Esophagus muscularis mucosa (tissue), 4 donors: ENCODE data around the gene MAPK8. TPM values are rescaled to one million over a fixed set of nuclear protein-coding genes. Genes with fewer than 3 reads are reported as not detected.

Source experiments
- DNase-seq: peaks from one replicate; pipeline ENCODE4 v3.0.0-alpha.2; 2017; ENCODE audit errors: extremely low spot score
- H3K27ac ChIP-seq, 4 donors: fragments of 200-600 bp; sonication (generic); replicated peaks in 1 of 4; 1 replicate in 3 of 4; 2 replicates in 1 of 4; pipeline ENCODE4 v1.5.1; 2016 to 2019; ENCODE audit warnings: mild to moderate bottlenecking in 1 of 4
- H3K27me3 ChIP-seq, 4 donors: fragments of 200-600 bp; sonication (generic); one replicate each; pipeline versions ENCODE4 v1.5.1 to v1.6.0; 2016 to 2019
- H3K36me3 ChIP-seq, 4 donors: fragments of 200-600 bp; sonication (generic); one replicate each; pipeline ENCODE4 v1.5.1; 2016 to 2019
- H3K4me1 ChIP-seq, 4 donors: fragments of 200-600 bp; sonication (generic); one replicate each; pipeline ENCODE4 v1.5.1; 2016 to 2019
- H3K4me3 ChIP-seq, 4 donors: fragments of 200-600 bp; sonication (generic); 1 replicate in 2 of 4; 2 replicates in 2 of 4; pipeline ENCODE4 v1.5.1; 2016 to 2019; ENCODE audit warnings: mild to moderate bottlenecking in 4 of 4, moderate library complexity in 1 of 4
- H3K9me3 ChIP-seq, 4 donors: fragments of 200-600 bp; sonication (generic); 1 replicate in 3 of 4; 2 replicates in 1 of 4; pipeline ENCODE4 v1.5.1; 2016 to 2019
- EP300 ChIP-seq: sonication (generic); formaldehyde crosslinking; IDR thresholded peaks from one replicate; pipeline ENCODE4 v1.6.1; 2017; ENCODE audit warnings: antibody characterized with exemption
- POLR2A ChIP-seq: fragments of 450-650 bp; IDR thresholded peaks from one replicate; pipeline ENCODE4 v1.6.1; 2017; ENCODE audit warnings: antibody characterized with exemption, moderate library complexity, mild to moderate bottlenecking, low read depth
- POLR2AphosphoS5 ChIP-seq, 2 donors: sonication (generic); formaldehyde crosslinking; IDR thresholded peaks; one replicate each; pipeline ENCODE4 v1.6.1; 2017; ENCODE audit warnings: antibody characterized with exemption in 2 of 2
- WGBS: methylation state at CpG from one replicate; pipeline ENCODE4 v1.1.5; 2018; 5-methylcytosine and 5-hydroxymethylcytosine counted together
- intact Hi-C: fragments of 100-400 bp; cut with DNase I; formaldehyde crosslinking; loops from one replicate; pipeline ENCODE4 v1.15.1; 2023
- total RNA-seq, 4 donors: library from RNA; depleted of rRNA; stranded (reverse); fragments of >200 nt; gene quantifications; one replicate each; pipeline versions ENCODE4 v1.1.0 to v1.2.1, GENCODE V29; 2016
- TF ChIP-seq, protein P1 (sequence below), 3 experiments: fragments of 200-600 bp in 2 of 3; fragments of 450-650 bp in 1 of 3; sonication (generic) in 2 of 3; IDR thresholded peaks; one replicate each; pipeline ENCODE4 v1.5.1; 2017 to 2019; ENCODE audit warnings: antibody characterized with exemption in 3 of 3, mild to moderate bottlenecking in 2 of 3, moderate library complexity in 1 of 3

MAPK8 gene
- total RNA-seq, 4 donors from 2014 or later: 26.8 to 50.0 (median 33.1) TPM

DNA sequence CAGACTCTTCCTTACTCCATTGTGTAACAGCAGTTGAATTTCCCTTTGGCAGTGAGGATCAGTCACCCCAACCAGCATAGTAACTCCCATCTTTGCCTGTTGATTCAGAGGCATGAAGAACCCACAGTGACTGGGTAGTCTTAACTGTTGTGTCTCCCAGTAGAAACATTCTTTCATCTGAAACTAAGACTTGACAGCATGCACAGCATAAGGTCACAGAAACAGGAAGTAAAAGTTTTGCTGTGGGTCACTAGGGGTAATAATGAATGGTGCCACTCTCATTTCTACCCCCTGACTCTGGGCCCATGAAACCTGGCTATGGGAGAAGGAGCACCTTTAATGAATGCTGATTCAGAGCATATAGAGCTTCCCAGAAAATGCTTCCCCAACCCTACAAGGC is 23.6 kb upstream of the MAPK8 start:
- DNase-seq: no peak
- Histone ChIP-seq H3K4me3 (no peak overlapping the region), H3K27ac (no peak overlapping the region), H3K36me3 (no peaks in the 10 kb centered on the region), H3K9me3 (peaks cover 0 to 10% (median 3%) of the 10 kb centered on the region in 4 donors), H3K4me1 (peaks cover 0 to 9% (median 6%) of the 10 kb centered on the region in 4 donors), H3K27me3 (no peaks in the 10 kb centered on the region)
- intact Hi-C loops: no loop called here
- TF ChIP-seq POLR2AphosphoS5 (IDR thresholded peaks at IDR 0.05): no peak
- TF ChIP-seq, protein P1, sequence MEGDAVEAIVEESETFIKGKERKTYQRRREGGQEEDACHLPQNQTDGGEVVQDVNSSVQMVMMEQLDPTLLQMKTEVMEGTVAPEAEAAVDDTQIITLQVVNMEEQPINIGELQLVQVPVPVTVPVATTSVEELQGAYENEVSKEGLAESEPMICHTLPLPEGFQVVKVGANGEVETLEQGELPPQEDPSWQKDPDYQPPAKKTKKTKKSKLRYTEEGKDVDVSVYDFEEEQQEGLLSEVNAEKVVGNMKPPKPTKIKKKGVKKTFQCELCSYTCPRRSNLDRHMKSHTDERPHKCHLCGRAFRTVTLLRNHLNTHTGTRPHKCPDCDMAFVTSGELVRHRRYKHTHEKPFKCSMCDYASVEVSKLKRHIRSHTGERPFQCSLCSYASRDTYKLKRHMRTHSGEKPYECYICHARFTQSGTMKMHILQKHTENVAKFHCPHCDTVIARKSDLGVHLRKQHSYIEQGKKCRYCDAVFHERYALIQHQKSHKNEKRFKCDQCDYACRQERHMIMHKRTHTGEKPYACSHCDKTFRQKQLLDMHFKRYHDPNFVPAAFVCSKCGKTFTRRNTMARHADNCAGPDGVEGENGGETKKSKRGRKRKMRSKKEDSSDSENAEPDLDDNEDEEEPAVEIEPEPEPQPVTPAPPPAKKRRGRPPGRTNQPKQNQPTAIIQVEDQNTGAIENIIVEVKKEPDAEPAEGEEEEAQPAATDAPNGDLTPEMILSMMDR (IDR thresholded peaks at IDR 0.05): no peak
- TF ChIP-seq EP300: no peak
- no peak for TF ChIP-seq POLR2A

DNA sequence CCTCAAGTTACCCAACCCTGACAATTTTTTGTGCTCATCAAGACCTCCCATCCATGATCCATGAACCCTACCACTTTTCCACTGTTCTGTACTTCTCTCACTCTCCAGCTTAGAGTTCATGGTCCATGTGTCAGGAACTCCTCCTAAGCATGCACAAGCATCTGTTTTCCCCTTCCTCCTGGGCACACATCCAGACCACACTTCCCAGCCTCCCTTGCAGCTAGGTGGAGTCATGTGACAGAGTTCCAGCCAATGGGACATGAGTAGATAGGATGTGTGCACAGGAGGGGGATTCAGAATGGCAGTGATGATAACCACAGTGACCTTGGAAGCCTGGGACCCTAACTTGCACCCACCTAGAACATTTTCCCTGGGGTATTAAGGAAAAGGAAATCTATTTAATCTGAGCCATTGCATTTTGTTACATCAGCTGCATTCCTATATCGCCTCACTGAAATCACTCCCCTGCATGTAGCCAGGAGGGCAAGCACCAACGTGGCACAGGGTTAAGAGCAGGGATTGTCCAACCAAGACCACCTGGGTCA is 22.4 kb upstream of the MAPK8 start:
- Histone ChIP-seq H3K9me3 (peaks cover 0 to 10% (median 3%) of the 10 kb centered on the region in 4 donors), H3K27me3 (no peaks in the 10 kb centered on the region), H3K4me1 (peaks cover 0 to 20% (median 14%) of the 10 kb centered on the region in 4 donors), H3K4me3 (no peak overlapping the region), H3K27ac (no peak overlapping the region), H3K36me3 (no peaks in the 10 kb centered on the region)
- 90% methylated on average over 2 of the region's 2 CpGs for WGBS
- intact Hi-C loops: no loop called here
- TF ChIP-seq POLR2A (no peak), POLR2AphosphoS5 (IDR thresholded peaks at IDR 0.05) (no peak), EP300 (no peak)
- TF ChIP-seq, protein P1 (IDR thresholded peaks at IDR 0.05): no peak
- no peak for DNase-seq

- no peaks in the 10 kb centered on the region for H3K36me3 ChIP-seq
- H3K27ac ChIP-seq: no peak overlapping the region
- H3K27me3 ChIP-seq: no peaks in the 10 kb centered on the region
- peaks cover 0 to 26% (median 20%) of the 10 kb centered on the region in 4 donors for H3K4me1 ChIP-seq
- intact Hi-C loops: no loop called here
- DNase-seq: no peak
- TF ChIP-seq EP300: no peak
- no peak for TF ChIP-seq POLR2AphosphoS5 (IDR thresholded peaks at IDR 0.05)
- TF ChIP-seq, protein P1 (IDR thresholded peaks at IDR 0.05): no peak
- TF ChIP-seq POLR2A: no peak
- H3K9me3 ChIP-seq: peaks cover 0 to 10% (median 3%) of the 10 kb centered on the region in 4 donors
- no peak overlapping the region for H3K4me3 ChIP-seq
- 72% methylated on average over 4 of the region's 4 CpGs for WGBS
Observed at GRCh38 chr10:48284811-48285210, 21.7 kb upstream of the MAPK8 start.

- intact Hi-C loops: no loop called here
- Histone ChIP-seq H3K4me1 (peaks cover 0 to 30% (median 22%) of the 10 kb centered on the region in 4 donors), H3K27ac (no peak overlapping the region), H3K9me3 (peaks cover 0 to 10% (median 3%) of the 10 kb centered on the region in 4 donors), H3K4me3 (no peak overlapping the region), H3K27me3 (no peaks in the 10 kb centered on the region), H3K36me3 (no peaks in the 10 kb centered on the region)
- 72% methylated on average over 5 of the region's 5 CpGs for WGBS
- TF ChIP-seq EP300 (no peak), POLR2AphosphoS5 (IDR thresholded peaks at IDR 0.05) (no peak), POLR2A (no peak)
- TF ChIP-seq, protein P1 (IDR thresholded peaks at IDR 0.05): no peak
- DNase-seq: no peak
Observed at GRCh38 chr10:48285710-48286109, 20.8 kb upstream of the MAPK8 start.

DNA sequence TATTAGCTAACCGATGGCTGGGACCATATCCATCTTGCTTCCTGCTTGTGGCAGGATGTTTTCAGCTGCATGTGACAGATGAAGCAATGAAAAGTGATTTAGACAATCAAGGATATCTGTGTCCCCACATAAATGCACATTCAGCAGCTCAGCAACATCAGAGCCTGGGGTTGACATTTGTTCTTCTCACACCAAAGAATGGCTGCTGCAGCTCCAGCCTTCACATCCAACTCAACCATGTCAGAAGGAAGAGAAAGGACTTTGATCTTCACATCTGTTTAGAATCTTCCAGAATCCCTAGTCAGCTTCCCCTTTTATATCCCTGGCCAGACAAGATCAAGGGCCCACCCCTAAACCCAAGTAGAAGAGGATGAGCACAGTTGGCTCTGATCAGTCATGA is 20.1 kb upstream of the MAPK8 start:
- no peak overlapping the region for H3K4me3 ChIP-seq
- WGBS: 71% methylated on average over 1 of the region's 1 CpG
- peaks cover 0 to 10% (median 3%) of the 10 kb centered on the region in 4 donors for H3K9me3 ChIP-seq
- H3K36me3 ChIP-seq: no peaks in the 10 kb centered on the region
- no peak overlapping the region for H3K27ac ChIP-seq
- no peak for DNase-seq
- intact Hi-C loops: no loop called here
- H3K4me1 ChIP-seq: peaks cover 0 to 30% (median 22%) of the 10 kb centered on the region in 4 donors
- H3K27me3 ChIP-seq: no peaks in the 10 kb centered on the region
- TF ChIP-seq EP300: no peak
- no peak for TF ChIP-seq POLR2A
- TF ChIP-seq POLR2AphosphoS5 (IDR thresholded peaks at IDR 0.05): no peak
- TF ChIP-seq, protein P1 (IDR thresholded peaks at IDR 0.05): no peak
